ENCODE results near the gene TRAK1.

TRAK1 gene

DNA sequence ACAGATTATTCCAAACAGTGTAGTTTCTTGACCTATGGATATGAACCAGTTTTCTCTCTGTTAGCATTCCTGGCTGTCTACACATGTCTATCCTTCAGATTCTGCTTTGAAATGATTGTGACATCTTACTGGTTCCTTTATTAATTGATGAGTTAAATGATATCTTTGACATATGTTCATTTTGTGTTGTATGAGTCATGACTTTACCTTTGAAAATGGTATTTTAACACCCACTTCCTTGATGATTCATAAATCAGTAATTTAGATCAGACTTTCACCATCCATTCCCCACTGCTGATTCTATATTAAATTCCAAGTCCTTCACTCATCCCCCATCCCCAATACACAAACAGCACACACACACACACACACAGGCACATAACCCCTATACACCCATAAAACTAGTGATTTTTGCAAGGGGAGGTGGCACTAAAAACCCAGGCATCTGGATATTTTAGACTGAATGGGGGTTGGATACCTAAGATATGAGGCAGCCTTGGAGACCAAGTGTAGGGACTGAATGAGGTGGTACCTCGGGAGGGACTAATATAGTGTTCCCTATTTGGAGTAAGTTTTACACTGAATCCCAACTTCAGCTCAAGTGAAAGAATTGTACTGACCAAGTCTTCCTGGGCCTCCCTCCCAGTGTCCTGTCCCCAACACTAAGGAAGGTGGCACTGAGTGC, 165.1 kb downstream of the TRAK1 start:
- DNase-seq = no peak

DNA sequence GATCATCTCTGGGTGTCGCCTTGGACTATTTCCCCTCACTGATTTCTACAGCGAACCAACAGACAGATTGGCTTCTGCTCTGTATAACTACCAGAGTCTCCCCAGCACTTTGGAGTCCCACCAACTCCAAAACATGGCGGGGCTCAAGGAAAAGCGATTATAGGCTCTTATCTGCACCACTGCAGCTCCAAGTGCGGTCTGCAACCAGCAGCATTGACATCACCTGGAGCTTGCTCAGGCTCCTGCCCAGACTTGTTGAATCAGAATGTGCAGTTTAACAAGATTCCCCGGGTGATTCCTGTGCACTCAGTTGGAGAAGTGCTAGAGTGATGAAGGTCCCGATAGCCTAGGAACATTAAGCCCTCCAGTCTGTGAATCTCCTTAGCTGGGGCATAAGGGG, 165.8 kb downstream of the TRAK1 start:
- DNase-seq = no peak

DNA sequence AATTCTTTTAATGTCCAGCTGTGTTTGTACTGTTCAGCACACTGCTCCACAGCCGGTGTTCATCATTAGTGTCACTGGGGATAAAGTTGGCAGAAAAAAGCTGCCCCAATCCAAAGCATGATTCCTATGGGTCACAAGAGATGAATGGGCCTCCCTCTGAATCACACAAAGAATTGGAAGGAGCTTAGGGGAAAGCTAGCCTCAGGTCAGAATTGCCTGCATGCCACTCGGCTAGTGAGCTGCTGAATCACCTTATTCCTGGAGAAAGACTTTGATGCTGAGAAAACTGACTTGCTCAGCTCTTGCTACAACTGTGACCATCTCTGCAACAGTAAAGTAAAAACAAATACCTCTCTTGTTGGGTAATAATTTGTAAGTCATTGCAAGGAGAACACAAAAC, 171.4 kb downstream of the TRAK1 start:
- no peak for DNase-seq

DNA sequence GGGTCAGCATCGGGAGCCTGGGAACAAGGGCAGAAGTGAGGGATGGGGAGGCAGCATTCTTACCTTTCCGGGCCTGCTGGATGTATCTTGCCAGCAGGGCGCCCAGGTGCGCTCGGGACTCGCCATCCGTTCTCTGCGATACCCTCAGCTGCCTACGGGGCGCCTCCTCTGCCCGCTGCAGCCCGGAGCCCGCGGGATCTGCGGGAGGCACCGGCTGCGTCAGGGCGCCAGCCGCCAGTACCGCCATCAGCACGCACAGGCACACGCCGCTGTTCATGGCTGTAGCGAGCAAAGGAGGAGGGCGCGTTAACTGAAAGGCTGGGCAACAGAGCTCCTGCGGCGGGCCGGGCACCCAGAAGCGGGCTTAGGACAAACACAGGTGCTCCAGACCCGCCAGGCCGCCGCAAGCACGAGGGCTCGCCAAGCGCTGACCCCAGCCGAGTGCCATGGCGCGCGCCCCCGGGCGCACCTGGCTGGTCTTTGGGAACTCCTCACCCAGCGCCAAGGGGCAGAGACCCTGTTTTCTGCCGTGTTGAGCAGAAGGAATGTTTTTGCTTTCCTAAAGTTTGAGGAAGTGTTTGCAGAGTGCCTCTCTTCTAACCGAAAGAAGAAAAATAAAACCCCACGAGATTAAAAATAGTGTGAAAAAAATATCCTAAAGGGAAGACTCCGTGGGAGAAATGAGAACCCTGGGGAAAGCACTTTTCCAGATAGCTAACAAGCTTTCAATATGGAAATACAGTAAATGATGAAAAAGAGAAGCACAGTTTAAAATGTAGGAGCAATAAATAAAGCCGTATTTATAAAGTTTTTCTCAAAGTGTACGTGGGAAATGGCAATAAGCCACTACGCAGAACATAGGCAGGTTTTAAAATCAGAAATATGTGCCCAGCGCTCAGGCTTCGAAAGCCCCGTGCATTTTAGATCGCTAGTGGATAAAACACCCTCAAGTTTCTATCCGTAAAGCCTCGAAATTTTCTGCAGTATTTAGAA, 172.5 kb downstream of the TRAK1 start:
- peak; percentile 4 for DNase-seq

DNA sequence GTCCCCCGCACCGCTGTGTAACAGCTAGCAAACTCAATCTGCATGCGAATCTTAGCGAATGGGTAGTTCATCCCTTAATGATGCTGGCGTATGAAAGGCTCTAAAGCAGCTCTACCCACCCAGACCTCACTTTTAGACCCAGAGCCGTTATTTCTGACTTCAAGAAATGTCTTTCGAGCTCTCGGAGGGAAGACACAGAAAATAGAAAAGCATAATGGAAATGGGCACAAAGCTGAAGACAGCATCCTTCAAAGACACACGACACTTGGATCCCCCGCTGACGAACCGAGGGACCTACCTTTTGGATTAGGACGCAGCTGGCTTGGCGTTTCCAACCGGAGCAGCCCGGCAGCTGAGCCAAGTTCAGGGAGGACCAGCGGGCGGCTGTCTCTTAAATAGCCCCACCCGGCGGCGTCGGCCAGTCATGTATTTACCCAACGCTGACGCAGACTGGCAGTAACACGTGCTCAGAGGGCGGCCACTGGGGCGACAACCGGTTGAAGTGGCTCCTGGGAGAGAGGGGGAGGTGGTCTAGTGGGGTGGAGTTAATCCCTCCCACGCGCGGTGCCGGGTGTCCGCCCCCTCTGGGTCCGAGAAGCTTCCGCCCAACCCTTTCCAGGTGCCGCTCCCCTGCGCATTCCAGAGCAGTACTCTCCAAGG, 173.4 kb downstream of the TRAK1 start:
- peak; percentile 2 for DNase-seq

DNA sequence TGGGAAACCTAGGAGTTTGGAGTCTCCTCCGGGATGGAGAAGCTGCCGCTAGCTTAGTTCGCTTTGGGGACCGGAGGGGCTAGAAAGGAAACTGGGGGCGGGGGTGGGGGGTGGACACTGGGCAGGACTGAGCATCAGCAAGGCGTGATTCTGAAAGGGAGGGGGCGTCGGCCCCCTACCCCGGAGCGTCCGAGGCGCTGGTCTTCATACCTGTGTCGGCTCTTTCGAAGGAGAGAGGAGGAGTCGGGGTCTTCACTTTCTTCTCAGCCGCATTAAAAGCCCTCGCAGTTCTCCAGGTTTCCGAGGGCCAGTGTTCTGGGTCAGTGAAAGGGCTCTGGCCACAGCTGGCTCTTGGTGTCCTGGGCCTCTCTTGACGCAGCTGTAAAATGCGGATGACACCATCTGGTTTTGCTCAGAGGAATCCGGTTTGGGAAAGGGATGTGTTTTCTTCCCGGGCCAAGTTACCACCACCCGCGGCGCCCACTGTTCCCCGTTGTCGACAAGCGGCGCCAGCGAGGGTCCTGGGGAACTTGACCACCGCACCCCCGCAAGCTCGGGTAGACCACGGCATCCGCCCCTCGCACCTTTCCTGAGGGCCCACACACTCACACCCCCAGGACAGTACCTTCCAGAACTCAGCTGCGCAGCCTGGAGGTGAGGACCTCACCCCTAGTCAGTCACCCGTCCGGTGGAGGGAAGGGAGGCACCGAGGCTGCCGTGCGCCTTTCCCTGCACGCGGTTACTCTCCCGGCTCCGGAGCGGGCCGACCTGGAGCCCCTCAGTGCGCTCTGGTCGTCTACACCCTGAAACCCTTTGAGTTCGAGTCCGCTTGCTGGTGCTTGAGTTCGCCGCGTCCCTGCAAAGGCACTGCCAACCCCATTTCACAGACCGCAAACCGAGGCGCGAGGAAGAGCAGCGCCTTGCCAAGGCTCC, 174.2 kb downstream of the TRAK1 start:
- DNase-seq = no peak

DNA sequence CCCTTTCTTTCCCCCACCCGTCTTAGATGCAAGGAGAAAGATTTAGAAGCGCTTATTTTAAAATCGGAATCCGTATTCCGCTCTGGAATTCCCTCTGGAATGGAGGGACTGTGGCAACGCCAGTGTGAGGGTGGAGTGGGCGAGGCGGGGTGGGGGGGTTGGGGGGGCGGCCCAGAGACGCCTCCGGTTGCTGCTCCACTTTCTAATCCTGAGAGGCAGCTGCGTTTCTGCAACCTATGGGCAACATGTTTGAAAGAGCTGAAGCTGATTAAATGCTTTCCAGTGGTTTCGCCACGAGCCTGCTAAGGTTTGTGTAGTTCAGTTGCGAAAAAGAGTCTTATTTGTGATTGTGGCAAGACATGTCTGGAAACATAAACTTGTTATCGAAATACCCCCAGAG, 174.9 kb downstream of the TRAK1 start, which contains the start of gene CCK:
TSS of gene CCK (minus strand) at position 101 of the 400 bp plus-strand sequence. CDS start 2,555 bp downstream, outside the sequence.
- DNase-seq = no peak

DNA sequence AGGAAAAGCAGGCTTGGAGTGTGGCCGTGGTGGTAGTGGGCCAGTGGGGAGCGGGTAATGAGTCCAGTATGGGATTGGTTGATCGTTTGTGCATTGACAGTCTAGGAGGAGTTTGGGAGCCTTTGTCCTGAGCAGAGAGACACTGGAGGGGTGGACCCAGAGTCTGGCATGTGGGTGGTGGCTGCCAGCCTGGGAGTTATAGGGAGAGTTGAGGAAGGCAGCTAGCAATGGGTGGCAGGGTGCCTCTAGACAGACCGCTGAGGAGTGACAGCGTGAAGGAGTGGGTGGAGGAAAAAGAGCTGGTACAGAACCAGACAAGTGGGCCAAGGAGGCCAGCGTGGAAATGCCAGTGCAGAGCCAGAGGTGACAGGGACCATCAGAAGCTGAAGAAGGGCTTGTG, 176.7 kb downstream of the TRAK1 start:
- no peak for DNase-seq

DNA sequence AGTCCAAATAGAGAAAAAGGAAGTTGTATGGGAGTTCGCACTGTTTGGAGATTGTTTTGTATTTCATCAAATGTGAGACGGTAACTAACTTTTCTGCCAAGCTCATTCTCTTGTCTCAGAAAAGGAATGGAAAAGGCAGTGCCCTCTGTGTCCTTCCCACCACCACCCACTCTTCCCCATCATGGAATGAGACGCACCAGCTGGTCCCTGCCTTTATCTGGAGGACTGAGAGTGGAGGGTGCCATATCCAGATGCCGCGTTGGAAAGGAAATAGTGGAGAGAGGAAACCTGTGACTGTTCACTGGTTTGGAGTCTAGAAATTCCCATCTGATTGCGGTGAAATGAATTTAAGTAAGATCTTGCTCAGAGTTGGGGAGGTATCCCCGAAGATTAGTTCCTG, 178.5 kb downstream of the TRAK1 start:
- DNase-seq = no peak

DNA sequence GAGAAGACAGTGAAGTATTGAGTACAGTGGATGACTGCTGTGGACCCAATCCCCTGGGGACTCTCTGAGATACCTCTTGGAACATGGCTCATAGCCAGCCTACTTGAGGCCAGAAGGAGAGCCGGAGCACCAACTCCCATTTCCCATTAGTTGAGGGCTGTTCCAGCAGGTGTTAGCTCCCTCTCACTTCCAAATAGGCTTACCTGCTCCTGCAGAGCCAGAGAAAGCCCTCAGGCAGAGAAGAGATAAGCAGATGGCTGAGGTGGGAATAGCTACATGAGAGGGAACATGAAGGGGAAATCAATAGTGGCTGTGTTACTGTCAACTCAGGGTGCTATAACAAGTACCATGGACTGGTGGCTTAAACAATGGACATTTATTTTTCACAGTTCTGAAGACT, 179.4 kb downstream of the TRAK1 start:
- no peak for DNase-seq

DNA sequence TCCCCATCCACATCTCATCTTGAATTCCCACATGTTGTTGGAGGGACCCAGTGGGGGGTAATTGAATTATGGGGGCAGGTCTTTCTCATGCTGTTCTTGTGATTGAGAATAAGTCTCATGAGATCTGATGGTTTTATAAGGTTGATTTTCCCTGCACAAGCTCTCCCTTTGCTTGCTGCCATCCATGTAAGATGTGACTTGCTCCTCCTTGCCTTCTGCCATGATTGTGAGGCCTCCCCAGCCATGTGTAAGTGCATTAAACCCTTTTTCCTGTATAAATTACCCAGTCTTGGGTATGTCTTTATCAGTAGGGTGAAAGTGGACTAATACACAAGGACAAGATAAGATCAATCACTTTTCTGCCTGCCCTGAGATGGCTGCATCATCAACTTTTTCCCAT, 180.6 kb downstream of the TRAK1 start:
- DNase-seq = no peak

DNA sequence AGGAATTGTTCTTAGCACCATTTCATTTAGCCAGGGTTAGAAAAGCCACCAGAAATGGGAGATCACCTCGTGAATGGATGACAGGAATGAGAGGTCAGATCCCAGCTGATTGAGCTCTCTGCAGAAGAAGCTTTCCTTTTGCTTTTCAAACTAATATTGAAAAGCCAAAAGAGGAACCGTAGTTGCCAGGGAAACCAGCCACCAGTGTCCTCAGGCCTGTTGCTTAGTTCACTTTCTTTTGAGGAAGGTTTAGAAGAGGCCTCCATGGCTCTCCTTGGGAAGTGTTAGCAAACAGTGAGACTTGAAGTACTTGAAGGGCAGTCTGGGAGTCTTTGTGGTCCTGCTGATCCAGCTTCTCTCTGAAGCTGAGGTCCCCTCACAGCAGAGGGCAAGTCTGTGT, 182.2 kb downstream of the TRAK1 start:
- DNase-seq = no peak

DNA sequence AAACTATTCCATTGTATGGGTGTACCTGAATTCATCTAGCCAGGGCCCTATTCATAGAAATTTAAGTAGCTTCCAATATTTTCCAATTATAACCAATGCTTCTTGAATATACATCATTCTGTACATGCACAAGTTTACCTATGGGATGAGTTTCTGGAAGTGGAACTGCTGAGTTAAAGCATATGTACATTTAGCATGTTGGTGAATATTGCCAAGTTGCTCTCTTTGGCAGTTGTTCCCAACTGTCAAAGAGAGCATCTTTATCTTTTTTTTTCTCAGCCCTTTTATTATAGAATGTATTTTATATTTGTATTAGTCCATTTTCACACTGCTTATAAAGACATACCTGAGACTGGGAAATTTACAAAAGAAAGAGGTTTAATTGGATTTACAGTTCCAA, 183.1 kb downstream of the TRAK1 start:
- DNase-seq = no peak

DNA sequence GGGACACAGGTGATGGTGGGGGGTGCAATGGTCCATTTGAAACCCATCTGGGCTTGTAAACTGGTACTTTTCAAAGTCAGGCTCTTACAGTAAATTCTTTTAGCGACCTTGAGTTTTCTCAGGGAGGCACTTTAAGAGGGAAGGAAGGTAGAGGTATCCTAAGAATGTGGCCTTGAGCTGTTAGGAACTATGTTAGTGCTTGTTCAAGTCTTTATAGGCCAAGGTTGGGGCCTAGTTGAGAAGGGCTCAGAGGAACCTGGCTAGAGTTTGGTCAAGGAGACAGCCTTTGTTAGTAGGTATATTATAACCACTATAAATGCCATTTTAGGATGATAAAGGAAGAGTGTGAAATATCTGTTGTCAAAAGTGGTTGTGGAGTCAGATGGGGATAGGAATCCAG, 184.1 kb downstream of the TRAK1 start:
- no peak for DNase-seq
